Stimulated activated CD4-positive, alpha-beta T cell treated with anti-CD3 and anti-CD28 coated beads, Interleukin-4, amount 100 ng/mL, for 1 hour (primary cell): Measurements from ENCODE around the gene FBXO21.
"Not testable (repeated sequence)": the region's sequence is repeated elsewhere in the genome, so short reads cannot be mapped to it uniquely, and the experiment has no call there.

ENCODE experiments used
- DNase-seq: peaks from one replicate; pipeline ENCODE4 v3.0.0-alpha.2; 2020

FBXO21 gene, protein sequence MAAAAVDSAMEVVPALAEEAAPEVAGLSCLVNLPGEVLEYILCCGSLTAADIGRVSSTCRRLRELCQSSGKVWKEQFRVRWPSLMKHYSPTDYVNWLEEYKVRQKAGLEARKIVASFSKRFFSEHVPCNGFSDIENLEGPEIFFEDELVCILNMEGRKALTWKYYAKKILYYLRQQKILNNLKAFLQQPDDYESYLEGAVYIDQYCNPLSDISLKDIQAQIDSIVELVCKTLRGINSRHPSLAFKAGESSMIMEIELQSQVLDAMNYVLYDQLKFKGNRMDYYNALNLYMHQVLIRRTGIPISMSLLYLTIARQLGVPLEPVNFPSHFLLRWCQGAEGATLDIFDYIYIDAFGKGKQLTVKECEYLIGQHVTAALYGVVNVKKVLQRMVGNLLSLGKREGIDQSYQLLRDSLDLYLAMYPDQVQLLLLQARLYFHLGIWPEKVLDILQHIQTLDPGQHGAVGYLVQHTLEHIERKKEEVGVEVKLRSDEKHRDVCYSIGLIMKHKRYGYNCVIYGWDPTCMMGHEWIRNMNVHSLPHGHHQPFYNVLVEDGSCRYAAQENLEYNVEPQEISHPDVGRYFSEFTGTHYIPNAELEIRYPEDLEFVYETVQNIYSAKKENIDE

GRCh38 chr12:117190210-117190781 lies at the start of gene FBXO21:
TSS of gene FBXO21 (minus strand) at chr12:117190470. CDS start at chr12:117190456, 14 bp downstream.
- peak; percentile 94 for DNase-seq

DNA sequence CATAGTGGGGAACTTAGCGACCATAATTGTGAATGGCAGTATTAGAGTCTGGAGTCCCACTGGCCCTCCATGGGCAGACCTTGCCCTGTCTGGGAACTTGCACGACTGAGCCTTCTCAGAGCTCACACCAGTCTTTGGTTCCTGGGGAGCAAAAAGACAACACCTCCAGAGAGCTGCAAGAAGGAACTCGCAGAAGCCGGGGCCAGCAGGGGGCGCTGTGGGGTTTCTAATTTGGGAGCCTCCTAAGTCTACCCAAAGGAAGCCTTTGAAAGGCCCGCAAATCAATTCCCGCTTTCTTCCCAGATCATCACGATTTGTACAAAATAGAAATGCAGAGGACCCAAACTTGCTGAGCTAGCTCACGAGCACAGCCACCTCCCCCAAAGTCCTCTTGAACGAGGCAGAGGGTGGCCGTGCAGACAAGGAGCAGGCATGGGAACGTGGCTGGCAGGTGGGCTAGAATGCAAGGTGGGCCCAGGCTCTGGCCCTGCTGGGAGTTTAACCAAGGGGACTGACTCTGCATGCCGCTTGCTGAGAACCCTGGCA lies 46.3 kb upstream of the FBXO21 start:
- peak; percentile 77 for DNase-seq

GRCh38 chr12:117235261-117235660 lies 45.0 kb upstream of the FBXO21 start:
- DNase-seq = no peak

GRCh38 chr12:117234441-117234840 lies 44.2 kb upstream of the FBXO21 start:
- no peak for DNase-seq

- DNase-seq = no peak
Measured at GRCh38 chr12:117231750-117232149, 41.5 kb upstream of the FBXO21 start.

DNA sequence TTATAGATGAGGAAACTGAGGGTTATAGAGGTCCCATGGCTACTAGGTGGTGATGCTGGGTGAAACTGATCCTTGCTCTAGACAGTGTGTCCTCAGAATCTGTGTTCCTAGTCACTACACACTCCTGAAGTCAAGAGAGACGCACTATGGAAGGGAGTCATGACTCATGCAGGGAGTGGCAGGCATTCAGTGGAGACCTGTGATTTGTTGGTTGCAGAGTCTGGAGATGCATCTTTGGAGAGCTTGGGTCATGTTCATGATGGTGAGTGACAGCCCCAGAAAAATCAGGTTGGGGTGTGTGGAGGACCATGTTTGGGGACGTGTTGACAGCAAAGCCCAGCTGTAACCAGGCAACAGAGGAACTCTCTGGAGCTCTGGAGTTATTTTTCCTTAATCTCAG lies 38.0 kb upstream of the FBXO21 start:
- no peak for DNase-seq

DNA sequence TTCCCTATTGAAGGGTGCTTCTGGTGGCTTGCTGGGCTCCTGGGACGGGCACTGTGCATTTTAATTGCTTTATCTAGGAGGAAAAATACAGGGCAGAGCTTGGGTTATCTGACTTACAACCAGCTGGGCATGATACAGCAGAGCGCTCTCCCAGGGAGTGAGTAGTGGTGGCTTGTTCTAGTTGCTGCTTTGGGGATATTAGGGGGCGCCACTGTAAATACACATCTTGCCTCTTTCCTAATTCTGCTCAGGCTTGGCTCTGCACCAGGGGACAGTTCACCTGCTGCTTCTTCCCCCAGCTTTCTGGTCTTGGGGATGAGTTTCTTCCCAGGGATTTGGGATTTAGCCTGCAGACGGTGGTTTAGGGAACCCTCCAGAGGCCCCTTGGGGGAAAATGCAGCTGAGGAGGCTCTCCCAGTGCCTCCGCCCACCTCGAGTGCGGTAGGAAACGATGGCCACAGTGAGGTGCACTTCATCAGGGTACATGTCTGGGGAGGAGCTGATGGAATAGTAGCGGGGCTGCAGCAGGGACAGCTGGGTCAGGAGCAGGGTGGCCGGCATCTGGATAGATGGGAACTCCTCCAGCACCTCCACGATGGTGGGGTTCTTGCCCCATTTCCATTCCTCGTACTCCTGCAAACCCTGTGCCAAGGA lies 36.9 kb upstream of the FBXO21 start:
- DNase-seq = no peak

DNA sequence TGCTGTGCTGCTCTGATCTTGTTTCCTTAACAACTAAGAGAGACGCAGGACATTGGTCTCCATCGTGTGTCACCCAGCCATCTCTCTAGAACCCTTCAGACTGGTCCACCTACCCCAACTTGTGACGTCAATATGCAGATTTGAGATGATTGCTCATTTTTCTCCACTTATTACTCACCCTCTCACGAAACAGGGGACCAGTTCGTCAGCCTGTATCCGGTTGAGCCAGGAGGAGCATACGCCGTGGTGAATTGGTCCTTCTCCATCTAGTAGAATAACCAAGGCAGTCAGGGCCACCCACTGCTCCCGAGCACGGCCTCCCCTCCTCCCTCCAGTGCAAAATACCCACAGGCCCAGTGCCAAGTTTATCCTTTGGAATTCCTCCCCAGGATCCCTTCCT lies 36.2 kb upstream of the FBXO21 start:
- no peak for DNase-seq

GRCh38 chr12:117225179-117225578 lies 34.9 kb upstream of the FBXO21 start:
- no peak for DNase-seq

DNA sequence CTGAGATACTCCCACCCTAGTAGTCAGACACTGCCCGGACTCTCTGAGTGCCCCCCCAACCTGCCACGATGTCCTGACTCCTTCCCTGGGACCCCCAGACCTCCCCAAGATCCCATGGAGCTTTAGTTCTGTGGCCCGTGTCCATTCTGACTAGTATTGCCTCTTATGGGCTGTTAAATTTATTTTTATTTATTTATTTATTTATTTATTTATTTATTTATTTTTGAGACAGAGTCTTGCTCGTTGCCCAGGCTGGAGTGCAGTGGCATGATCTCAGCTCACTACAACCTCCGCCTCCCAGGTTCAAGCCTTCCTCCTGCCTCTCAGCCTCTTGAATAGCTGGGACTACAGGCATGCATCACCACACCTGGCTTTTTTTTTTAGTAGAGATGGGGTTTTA lies 30.7 kb upstream of the FBXO21 start:
- DNase-seq = not testable (repeated sequence)

- no peak for DNase-seq
Measured at GRCh38 chr12:117218149-117218548, 27.9 kb upstream of the FBXO21 start.

GRCh38 chr12:117216686-117217085 lies 26.4 kb upstream of the FBXO21 start:
- no peak for DNase-seq

DNA sequence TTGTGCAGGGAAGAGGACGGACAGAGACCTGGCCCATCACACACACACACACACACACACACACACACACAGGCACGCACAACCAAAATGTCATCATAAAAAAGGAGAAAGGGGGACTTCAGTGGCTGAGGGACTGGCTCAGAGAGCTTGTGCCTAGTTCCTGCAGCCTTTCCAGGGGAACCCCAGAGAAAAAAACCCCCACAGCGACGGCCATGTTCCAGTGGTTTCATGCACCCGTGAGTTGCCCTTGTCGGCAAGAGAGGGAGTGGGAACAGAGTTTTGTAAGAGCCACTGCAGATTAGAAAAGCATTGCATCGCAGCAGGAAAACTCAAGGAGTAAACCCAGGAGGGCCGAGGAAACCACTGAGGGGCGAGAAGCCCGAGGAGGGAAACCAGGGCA lies 24.5 kb upstream of the FBXO21 start:
- no peak for DNase-seq

DNA sequence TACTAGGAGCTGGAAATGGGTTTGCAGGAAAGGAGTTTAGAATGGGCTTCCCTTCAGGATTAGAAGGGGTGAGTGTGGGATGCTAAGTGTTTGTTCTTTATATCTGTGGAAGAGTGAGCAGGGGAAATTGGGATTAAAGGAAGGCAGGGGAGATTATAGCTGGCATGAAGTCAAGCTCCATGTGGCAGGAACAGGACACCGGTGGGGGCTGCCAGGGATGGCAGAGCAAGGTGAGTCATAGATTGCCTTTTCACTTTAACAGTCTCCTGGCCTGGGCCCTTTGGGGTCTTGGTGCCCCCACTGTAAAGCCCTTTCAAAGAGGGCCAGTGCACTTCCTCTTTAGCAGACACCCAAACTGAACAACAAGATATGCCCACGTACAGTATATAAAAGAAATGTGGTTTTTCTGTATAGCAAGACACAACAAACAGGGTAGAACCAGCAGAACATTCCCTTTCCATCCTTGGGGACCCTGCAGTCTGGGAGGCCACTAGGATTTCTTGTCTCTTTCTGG lies 23.1 kb upstream of the FBXO21 start:
- DNase-seq = no peak

DNA sequence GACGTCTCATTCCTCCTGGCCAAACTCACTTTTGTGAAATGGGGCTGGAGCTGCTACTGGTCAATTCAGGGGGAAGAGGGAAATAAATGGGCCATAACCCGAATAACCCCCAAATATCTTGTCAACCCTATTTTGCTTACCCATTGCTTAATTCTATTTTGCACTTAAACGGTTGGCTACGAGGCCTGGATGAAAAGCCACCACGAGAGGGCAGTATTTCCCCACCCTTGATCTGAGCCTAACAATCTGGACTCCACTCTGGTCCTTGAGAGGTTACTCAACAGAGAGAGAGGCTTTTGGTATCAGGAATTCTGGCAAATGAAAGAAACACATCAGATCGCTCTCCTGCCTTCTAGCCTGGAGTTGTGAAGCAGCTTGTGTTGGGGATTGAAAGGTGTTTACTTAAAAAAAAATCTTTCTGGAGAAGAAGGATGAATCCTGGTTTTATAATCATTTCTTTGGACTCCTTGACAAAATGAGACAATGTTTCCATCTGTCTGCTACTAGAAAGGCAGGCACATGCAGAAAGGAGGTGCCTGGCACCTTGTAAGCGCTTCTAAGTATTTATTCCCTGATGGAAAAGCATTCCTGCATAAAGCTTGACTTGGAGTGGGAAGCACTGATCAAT lies 22.4 kb upstream of the FBXO21 start:
- DNase-seq = peak; percentile 60

- no peak for DNase-seq
Measured at GRCh38 chr12:117210266-117210918, 20.1 kb upstream of the FBXO21 start.

DNA sequence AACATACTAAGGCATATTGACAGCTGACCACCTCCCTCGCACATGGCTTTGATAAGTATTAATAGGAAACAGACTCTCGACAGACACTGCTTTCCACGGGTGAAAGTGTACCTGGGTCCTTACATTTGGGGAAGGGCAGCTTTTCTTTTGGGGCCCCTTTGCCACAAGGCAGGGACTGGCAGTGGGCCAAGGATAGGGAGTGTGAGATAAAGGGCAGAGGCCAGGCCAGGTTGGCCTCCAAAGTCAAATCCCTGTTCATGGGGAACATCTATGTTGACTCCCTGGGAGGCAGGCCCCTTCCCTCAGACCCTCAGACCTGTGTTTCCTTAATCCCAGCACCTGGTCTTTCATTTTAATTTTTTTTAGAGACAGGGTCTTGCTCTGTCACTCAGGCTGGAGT lies 19.4 kb upstream of the FBXO21 start:
- DNase-seq = no peak

DNA sequence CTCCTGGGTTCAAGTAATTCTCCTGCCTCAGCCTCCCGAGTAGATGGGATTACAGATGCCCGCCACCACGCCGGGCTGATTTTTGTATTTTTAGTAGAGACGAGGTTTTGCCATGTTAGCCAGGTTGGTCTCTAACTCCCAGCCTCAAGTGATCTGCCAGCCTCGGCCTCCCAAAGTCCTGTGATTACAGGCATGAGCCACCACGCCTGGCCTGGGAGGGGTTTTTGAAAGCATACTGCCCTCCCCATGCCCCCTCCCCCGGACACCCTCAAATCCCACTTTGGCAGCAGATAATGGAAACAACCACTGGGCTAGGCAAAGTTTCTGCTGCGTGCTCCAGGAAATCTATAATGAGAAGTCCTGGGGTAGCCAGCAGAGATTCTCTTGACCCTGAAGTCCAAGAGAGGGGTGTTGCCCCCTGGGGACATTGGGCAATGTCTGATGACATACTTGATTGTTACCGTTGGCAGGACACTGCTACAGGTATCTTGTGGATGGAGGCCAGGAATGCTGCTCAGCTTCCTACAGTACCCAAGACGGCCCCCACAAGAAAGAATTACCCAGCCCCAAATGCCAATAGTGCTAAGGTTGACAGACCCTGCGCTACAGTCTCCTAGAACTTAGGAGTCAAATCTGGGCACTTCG lies 18.7 kb upstream of the FBXO21 start:
- no peak for DNase-seq

DNA sequence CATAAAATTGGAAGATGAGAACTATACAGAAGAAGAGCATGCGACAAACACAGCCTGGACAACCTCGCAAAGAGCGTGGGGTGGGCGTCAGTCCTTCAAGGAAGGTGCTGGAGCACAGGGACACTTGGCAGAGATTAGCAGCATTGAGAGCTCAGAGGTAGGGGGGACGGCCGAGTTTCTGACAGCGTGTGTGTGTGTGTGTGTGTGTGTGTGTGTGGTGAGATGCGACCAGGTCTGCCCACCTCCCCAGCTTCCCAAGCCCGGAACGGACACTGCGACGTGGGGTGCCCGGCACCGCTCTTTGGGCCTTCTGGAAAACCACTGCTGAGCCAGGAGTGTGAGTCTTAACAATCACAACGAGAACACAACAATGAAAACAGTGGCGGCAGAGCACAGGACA lies 17.9 kb upstream of the FBXO21 start:
- DNase-seq = no peak

GRCh38 chr12:117207675-117208074 lies 17.4 kb upstream of the FBXO21 start:
- DNase-seq = no peak

- DNase-seq = no peak
Measured at GRCh38 chr12:117202556-117202955, 12.3 kb upstream of the FBXO21 start.

GRCh38 chr12:117202033-117202432 lies 11.8 kb upstream of the FBXO21 start:
- no peak for DNase-seq
